Astrocyte of the cerebellum (primary cell): ENCODE data around the gene GPR148.
"Not testable (repeated sequence)": the region's sequence is repeated elsewhere in the genome, so short reads cannot be mapped to it uniquely, and the experiment has no call there.

Experiments used
- DNase-seq: peaks from one replicate; pipeline ENCODE4 v3.0.0-alpha.2; 2011; ENCODE audit warnings: low read depth
- H3K4me3 ChIP-seq: 2 replicates; pipeline ENCODE4 v1.5.1; 2011; ENCODE audit warnings: mild to moderate bottlenecking, low read depth, low read length, moderate library complexity
- CTCF ChIP-seq: IDR thresholded peaks from 2 replicates; pipeline ENCODE4 v1.5.1; 2012; ENCODE audit warnings: low read length, low read depth, moderate library complexity, mild to moderate bottlenecking; ENCODE audit errors: missing control alignments
- in situ Hi-C: cut with HindIII; loops from 2 replicates; pipeline ENCODE4 v1.10.0; 2017; ENCODE audit warnings: low sequenced_read_pairs

GPR148 gene

GRCh38 chr2:130728549-130729316 lies at the start of gene GPR148:
TSS of gene GPR148 (plus strand) at chr2:130729070. CDS start at chr2:130729152, 82 bp downstream.
- TF ChIP-seq CTCF: no peak
- H3K4me3 ChIP-seq: peak within 1 kb of the TSS; percentile 51
- no peak for DNase-seq
- in situ Hi-C loops: no loop called here

DNA sequence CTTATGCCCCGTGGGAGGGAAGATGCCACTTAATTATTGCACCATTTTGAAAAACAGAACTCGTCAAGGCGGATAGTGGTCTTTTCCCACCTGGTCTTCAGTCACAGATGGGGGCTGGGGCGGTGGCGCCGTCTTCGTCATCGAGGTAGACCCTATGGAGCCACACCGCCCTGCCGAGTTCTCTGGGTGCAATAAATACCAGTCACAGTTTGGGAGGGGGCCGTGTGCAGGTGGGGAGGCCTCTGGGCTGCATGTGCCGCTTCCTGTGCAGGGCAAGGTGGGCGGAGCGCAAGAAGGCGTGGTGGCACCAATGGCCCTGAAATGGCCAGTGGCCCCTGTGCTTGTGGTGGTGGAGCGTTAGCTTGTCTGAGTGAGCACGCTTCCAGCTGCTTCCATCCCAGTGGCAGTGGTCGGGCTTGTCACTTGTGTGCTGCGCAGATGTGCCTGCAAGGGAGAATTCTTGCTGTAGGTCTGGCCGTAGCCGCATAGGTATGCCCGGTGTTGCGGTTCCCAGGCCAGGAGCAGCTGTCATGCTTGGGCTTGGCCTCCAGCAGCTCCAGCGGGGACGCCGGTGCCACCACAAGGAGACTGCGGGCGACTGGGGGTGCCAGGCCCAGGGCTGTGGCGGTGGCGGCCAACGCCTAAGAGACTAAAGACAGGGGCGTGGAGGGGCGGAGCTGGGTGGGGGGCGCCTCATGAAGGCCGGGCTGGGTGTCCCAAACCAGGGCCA lies 36.7 kb upstream of the GPR148 start:
- H3K4me3 ChIP-seq, DNase-seq, in situ Hi-C loops: not testable (repeated sequence)

- peak overlapping the region; percentile 9 for H3K4me3 ChIP-seq
- DNase-seq, in situ Hi-C loops: not testable (repeated sequence)
Observed at GRCh38 chr2:130693474-130693873, 35.4 kb upstream of the GPR148 start.

- DNase-seq, in situ Hi-C loops, H3K4me3 ChIP-seq: not testable (repeated sequence)
Observed at GRCh38 chr2:130703250-130703649, 25.6 kb upstream of the GPR148 start.

DNA sequence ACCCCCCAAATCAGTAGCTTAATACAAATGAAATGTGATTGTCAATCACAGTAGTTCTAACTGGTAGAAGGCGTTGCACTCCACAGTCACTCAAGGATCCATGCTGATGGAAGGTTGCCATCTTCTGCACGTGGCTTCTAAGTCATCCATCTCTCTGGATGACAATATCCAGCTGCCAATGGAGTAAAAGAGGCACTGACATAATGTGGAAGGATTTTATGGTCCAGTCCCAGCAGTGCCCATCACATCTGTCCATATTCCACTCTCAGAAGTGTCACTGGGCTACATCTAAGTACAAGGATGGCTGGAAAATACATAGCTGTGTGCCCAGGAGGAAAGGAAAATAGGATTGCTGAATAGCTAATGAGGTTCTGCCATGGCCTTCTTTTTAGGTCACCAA lies 14.1 kb upstream of the GPR148 start:
- DNase-seq, H3K4me3 ChIP-seq, in situ Hi-C loops: not testable (repeated sequence)

GRCh38 chr2:130720036-130720435 lies 8.8 kb upstream of the GPR148 start:
- no peak overlapping the region for H3K4me3 ChIP-seq
- DNase-seq: no peak
- in situ Hi-C loops: no loop called here
- no peak for TF ChIP-seq CTCF

DNA sequence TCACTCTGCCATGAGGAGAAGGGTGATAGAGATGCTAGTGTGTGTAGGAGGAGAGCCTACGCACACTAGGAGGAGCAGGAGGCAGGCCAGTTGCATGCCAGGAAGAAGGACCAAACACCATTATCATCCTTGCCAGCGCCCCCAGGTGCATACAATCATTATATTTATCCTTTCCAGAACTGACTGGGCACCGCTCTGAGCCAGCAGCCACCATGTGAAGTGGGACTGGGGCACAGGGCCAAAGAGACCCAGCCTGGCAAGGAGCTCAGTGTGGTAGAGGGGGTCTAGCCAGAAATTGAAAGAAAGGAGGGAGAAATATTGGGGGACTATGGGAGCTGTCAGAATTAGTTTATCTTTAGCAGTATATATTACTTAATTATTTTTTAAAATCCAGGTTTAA lies 8.3 kb upstream of the GPR148 start:
- H3K4me3 ChIP-seq: no peak overlapping the region
- no peak for TF ChIP-seq CTCF
- DNase-seq: no peak
- in situ Hi-C loops: no loop called here

GRCh38 chr2:130724455-130724854 lies 4.4 kb upstream of the GPR148 start:
- no peak for DNase-seq
- H3K4me3 ChIP-seq: no peak overlapping the region
- in situ Hi-C loops: no loop called here
- no peak for TF ChIP-seq CTCF
